ENCODE data around the gene KCTD6.

DNA sequence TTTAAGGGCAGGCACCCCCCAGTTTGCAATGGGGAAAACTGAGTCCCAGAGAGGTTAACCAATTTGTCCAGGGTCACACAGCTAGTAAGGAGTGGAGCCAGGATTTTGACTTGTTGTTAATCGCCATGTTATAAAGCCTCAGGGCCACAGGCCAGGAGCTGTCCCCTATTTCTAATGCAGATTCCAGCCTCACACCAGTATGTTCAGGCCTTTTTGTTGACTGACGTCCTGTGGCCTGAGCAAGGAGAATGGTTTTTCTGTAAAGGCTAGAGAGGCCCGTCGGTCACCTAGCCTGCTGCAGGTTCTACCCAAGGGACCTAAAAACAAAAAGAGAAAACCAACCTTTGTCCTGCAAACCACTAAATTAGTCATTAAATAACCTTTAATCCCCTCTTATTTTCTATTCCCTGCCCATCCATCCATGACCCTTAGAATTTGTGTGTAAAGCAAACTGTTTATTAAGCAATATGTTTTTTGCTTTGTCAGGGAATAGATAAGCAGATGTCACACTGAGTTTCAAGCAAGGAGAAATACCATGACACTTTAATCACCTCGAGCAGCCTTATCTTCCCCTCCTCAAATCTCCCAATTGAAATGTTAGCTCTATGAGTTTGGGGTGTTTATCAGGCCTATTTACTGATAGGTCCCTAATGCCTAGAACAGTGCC is 31.0 kb downstream of the KCTD6 start:
- TF ChIP-seq CTCF (IDR thresholded peaks at IDR 0.05) = no peak
- TF ChIP-seq POLR2AphosphoS5 (IDR thresholded peaks at IDR 0.05) = no peak
- no peak for TF ChIP-seq POLR2A (IDR thresholded peaks at IDR 0.05)

Measured in suprapubic skin (tissue), 4 donors.